Osteoblast (primary cell): ENCODE results near the gene PCP4. TPM values are rescaled to one million over a fixed set of nuclear protein-coding genes. Genes with fewer than 3 reads are reported as not detected.
"Not testable (repeated sequence)": the region's sequence is repeated elsewhere in the genome, so short reads cannot be mapped to it uniquely, and the experiment has no call there.

Experiments used
- DNase-seq: peaks from one replicate; pipeline ENCODE4 v3.0.0; 2011; ENCODE audit warnings: low spot score, mixed read lengths; ENCODE audit not compliant: insufficient read length; ENCODE audit errors: missing footprints
- H2AFZ ChIP-seq: 2 replicates; pipeline ENCODE4 v1.6.0; 2011; ENCODE audit warnings: mild to moderate bottlenecking, low read length
- H3K27ac ChIP-seq: 2 replicates; pipeline ENCODE4 v1.5.1; 2011; ENCODE audit warnings: mild to moderate bottlenecking, low read depth, low read length, moderate library complexity
- H3K27me3 ChIP-seq: 2 replicates; pipeline ENCODE4 v1.6.0; 2012; ENCODE audit warnings: mild to moderate bottlenecking, control low read depth, inconsistent platforms, low read length, moderate library complexity; ENCODE audit not compliant: insufficient read depth
- H3K36me3 ChIP-seq: 2 replicates; pipeline ENCODE4 v1.5.1; 2011; ENCODE audit warnings: mild to moderate bottlenecking, low read length, control low read depth, moderate library complexity; ENCODE audit not compliant: insufficient read depth
- H3K4me1 ChIP-seq: 2 replicates; pipeline ENCODE4 v1.5.1; 2011; ENCODE audit warnings: mild to moderate bottlenecking, low read length, control low read depth, moderate library complexity; ENCODE audit not compliant: insufficient read depth
- H3K4me2 ChIP-seq: 2 replicates; pipeline ENCODE4 v1.6.0; 2011; ENCODE audit warnings: mild to moderate bottlenecking, low read length; ENCODE audit not compliant: insufficient read depth
- H3K4me3 ChIP-seq: fragments of 200-600 bp; sonication (generic); 3 replicates; pipeline ENCODE4 v1.5.1; 2012; ENCODE audit warnings: mild to moderate bottlenecking, low read length, inconsistent platforms; ENCODE audit not compliant: insufficient read depth
- H3K79me2 ChIP-seq: 2 replicates; pipeline ENCODE4 v1.6.0; 2012; ENCODE audit warnings: mild to moderate bottlenecking, low read length, control low read depth, inconsistent platforms; ENCODE audit not compliant: insufficient read depth
- H3K9me3 ChIP-seq: 2 replicates; pipeline ENCODE4 v1.5.1; 2011; ENCODE audit warnings: low read depth, low read length, control low read depth
- H4K20me1 ChIP-seq: 2 replicates; pipeline ENCODE4 v1.6.0; 2012; ENCODE audit warnings: mild to moderate bottlenecking, low read length, control low read depth; ENCODE audit not compliant: insufficient read depth
- CTCF ChIP-seq: IDR thresholded peaks from 2 replicates; pipeline ENCODE4 v1.5.1; 2011; ENCODE audit warnings: mild to moderate bottlenecking, low read depth, low read length, moderate library complexity; ENCODE audit errors: extremely low read depth
- total RNA-seq: library from RNA; depleted of rRNA; stranded (reverse); fragments of >200 nt; gene quantifications from 2 replicates; pipeline ENCODE4 v1.2.3, GENCODE V29; 2012

Gene PCP4
- total RNA-seq, 1 donor = not detected

- Histone ChIP-seq H3K27me3 (no peaks in the 10 kb centered on the region), H3K36me3 (no peaks in the 10 kb centered on the region)
Observed at GRCh38 chr21:39891111-39891510, 23.9 kb downstream of the PCP4 start.

GRCh38 chr21:39891863-39892262 lies 24.6 kb downstream of the PCP4 start:
- not testable (repeated sequence) for H3K27me3 ChIP-seq, H3K79me2 ChIP-seq, H2AFZ ChIP-seq, H3K4me1 ChIP-seq, DNase-seq, H3K9me3 ChIP-seq, H3K4me2 ChIP-seq, H3K36me3 ChIP-seq, H4K20me1 ChIP-seq, H3K27ac ChIP-seq, H3K4me3 ChIP-seq

More at GRCh38 chr21:39891111-39891510, 23.9 kb downstream of the PCP4 start:
- Histone ChIP-seq H3K27ac (no peak overlapping the region), H3K4me3 (no peak overlapping the region), H3K9me3 (no peaks in the 10 kb centered on the region), H2AFZ (no peak overlapping the region), H3K4me2 (no peak overlapping the region), H3K4me1 (no peaks in the 10 kb centered on the region), H4K20me1 (no peaks in the 10 kb centered on the region), H3K79me2 (no peaks in the 10 kb centered on the region)
- DNase-seq = peak; percentile 15
- no peak for TF ChIP-seq CTCF

GRCh38 chr21:39900491-39900890 lies 33.3 kb downstream of the PCP4 start:
- Histone ChIP-seq H3K4me1 (no peaks in the 10 kb centered on the region), H3K9me3 (no peaks in the 10 kb centered on the region)
- DNase-seq = peak; percentile 30

GRCh38 chr21:39900911-39901310 lies 33.7 kb downstream of the PCP4 start:
- H4K20me1 ChIP-seq = no peaks in the 10 kb centered on the region
- H3K79me2 ChIP-seq = no peaks in the 10 kb centered on the region
- H3K4me2 ChIP-seq = no peak overlapping the region
- H2AFZ ChIP-seq = no peak overlapping the region
- no peak for DNase-seq
- H3K36me3 ChIP-seq = no peaks in the 10 kb centered on the region
- no peaks in the 10 kb centered on the region for H3K9me3 ChIP-seq
- H3K27me3 ChIP-seq = no peaks in the 10 kb centered on the region
- no peaks in the 10 kb centered on the region for H3K4me1 ChIP-seq
- no peak for TF ChIP-seq CTCF
- H3K27ac ChIP-seq = no peak overlapping the region
- H3K4me3 ChIP-seq = no peak overlapping the region

More at GRCh38 chr21:39900491-39900890, 33.3 kb downstream of the PCP4 start:
- Histone ChIP-seq H2AFZ (no peak overlapping the region), H4K20me1 (no peaks in the 10 kb centered on the region), H3K36me3 (no peaks in the 10 kb centered on the region), H3K79me2 (no peaks in the 10 kb centered on the region), H3K4me3 (no peak overlapping the region), H3K27ac (no peak overlapping the region), H3K4me2 (no peak overlapping the region), H3K27me3 (no peaks in the 10 kb centered on the region)
- no peak for TF ChIP-seq CTCF
